Measurements from ENCODE around the gene MAP4K2.

Gene MAP4K2

DNA sequence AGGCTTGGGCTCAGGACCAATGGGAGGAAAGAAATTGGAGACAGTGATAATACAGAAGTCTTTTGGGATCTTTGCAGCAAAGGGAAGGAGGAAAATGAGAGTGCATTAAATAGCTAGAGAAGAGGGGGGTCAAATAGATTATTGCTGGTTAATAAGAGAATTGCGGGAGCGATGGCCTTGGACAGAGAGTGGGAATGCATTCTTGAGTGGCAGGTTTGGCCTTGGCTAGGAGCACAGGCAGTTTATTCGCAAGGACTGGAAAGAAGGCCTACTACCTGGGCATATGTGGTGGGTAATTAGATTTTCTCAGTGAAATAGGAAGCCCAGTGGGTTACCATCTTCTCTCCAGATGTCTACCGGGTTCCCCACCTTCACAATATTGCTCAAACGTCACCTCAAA, 10.8 kb upstream of the MAP4K2 start:
- TF ChIP-seq, protein P1, sequence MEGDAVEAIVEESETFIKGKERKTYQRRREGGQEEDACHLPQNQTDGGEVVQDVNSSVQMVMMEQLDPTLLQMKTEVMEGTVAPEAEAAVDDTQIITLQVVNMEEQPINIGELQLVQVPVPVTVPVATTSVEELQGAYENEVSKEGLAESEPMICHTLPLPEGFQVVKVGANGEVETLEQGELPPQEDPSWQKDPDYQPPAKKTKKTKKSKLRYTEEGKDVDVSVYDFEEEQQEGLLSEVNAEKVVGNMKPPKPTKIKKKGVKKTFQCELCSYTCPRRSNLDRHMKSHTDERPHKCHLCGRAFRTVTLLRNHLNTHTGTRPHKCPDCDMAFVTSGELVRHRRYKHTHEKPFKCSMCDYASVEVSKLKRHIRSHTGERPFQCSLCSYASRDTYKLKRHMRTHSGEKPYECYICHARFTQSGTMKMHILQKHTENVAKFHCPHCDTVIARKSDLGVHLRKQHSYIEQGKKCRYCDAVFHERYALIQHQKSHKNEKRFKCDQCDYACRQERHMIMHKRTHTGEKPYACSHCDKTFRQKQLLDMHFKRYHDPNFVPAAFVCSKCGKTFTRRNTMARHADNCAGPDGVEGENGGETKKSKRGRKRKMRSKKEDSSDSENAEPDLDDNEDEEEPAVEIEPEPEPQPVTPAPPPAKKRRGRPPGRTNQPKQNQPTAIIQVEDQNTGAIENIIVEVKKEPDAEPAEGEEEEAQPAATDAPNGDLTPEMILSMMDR (IDR thresholded peaks at IDR 0.05; ENCODE audit: extremely low read depth, insufficient read depth, missing control alignments): no peak
- in situ Hi-C loops (cut with MboI; ENCODE audit: low pct_unique_long_range_greater_than_20kb, low sequenced_read_pairs, unreplicated experiment): no loop called here

DNA sequence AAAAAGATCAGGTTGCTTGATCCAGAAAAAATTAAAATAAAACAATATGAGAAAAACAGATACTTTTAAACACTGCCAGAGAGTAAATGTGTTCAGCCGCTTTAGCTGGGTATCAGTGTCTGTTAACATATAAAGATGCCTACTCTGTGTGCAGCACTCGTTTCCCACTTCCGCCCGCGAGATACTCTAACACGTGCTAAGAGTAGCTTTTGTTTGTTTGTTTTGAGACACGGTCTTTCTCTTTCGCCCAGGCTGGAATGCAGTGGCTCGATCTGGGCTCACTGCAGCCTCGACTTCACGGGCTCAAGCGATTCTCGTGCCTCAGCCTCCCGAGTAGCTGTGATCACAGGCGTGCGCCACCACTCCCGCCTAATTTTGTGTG, 7.9 kb upstream of the MAP4K2 start:
- in situ Hi-C loops (cut with MboI; ENCODE audit: low pct_unique_long_range_greater_than_20kb, low sequenced_read_pairs, unreplicated experiment): no loop called here
- TF ChIP-seq, protein P1 (IDR thresholded peaks at IDR 0.05; ENCODE audit: extremely low read depth, insufficient read depth, missing control alignments): no peak
- DNase-seq (ENCODE audit: low spot score): peak; percentile 55

More for the DNA sequence above, 10.8 kb upstream of the MAP4K2 start:
- no peak for DNase-seq (ENCODE audit: low spot score)

DNA sequence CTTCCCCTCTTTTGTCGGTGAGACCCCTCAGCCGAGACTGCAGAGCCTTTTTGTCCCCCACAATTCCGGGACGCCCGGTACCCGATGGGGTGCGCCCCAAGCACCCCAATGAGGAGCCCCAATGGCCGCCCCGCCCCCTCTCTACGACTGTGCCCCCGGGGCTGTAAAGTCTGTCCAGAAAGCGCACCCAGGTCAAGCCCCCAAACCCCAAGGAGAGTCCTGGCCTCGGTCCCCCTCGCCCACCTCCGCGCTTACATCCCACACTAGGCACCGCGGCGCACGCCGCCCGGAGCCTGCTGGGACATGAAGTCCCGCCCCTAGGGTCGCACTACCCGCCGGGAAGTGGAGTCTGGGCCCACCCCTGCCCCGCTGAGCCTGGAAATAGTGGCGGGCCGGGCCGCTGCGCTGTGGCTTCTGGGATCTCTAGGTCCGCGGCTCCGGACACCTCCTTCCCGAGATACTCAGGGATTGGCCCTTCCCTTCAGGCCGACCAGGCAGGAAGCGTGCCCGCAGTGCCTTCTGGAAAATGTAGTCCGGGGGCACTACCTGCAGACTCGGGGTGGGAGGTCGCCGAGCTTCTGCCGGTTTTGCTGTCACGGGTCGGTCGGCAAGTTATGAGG, 7.4 kb upstream of the MAP4K2 start, which contains the start of gene MEN1:
MEN1 (minus strand) TSS at position 281 of the 620 bp plus-strand sequence. CDS start 442 bp downstream, outside the sequence.
- in situ Hi-C loops (cut with MboI; ENCODE audit: low pct_unique_long_range_greater_than_20kb, low sequenced_read_pairs, unreplicated experiment): no loop called here
- TF ChIP-seq, protein P1 (IDR thresholded peaks at IDR 0.05; ENCODE audit: extremely low read depth, insufficient read depth, missing control alignments): no peak
- DNase-seq (ENCODE audit: low spot score): peak; percentile 92

DNA sequence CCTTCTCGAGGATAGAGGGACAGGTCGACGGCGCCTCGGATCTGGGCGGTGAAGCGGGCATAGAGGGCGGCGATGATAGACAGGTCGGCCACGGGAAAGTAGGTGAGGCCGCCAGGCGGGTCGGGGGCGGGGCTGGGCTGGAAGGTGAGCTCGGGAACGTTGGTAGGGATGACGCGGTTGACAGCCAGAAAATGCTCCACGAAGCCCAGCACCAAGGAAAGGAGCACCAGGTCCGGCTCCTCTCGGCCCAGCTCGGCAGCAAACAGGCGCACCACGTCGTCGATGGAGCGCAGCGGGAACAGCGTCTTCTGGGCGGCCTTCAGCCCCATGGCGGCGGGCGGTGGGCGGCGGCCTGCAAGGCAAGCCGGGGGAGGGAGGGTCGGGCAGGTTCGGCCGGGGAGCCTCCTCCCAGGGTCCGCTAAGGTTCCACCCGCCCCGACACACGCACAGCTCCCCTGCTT, 6.8 kb upstream of the MAP4K2 start:
- DNase-seq (ENCODE audit: low spot score): peak; percentile 62
- in situ Hi-C loops (cut with MboI; ENCODE audit: low pct_unique_long_range_greater_than_20kb, low sequenced_read_pairs, unreplicated experiment): no loop called here
- TF ChIP-seq, protein P1 (IDR thresholded peaks at IDR 0.05; ENCODE audit: extremely low read depth, insufficient read depth, missing control alignments): no peak

DNA sequence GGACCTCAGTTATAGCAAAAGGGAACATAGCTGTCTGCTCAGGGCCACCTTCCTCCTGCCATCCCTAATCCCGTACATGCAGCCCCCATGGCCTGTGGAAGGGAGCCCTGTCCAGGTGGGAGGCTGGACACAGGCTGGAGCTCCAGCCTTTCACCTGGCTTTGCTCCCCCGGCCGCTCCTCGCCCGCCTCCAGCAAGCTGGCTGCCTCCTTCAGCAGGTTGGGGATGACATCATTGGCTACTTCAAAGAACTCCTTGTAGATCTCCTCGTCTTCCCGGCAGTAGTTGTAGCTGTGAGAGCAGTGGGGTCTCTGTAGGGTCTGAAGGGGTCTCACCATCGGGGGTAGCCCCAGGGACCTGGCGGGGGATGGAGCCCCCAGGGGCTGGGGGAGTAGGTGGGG, 2.5 kb upstream of the MAP4K2 start:
- no peak for DNase-seq (ENCODE audit: low spot score)
- TF ChIP-seq, protein P1 (IDR thresholded peaks at IDR 0.05; ENCODE audit: extremely low read depth, insufficient read depth, missing control alignments): no peak
- in situ Hi-C loops (cut with MboI; ENCODE audit: low pct_unique_long_range_greater_than_20kb, low sequenced_read_pairs, unreplicated experiment): no loop called here

DNA sequence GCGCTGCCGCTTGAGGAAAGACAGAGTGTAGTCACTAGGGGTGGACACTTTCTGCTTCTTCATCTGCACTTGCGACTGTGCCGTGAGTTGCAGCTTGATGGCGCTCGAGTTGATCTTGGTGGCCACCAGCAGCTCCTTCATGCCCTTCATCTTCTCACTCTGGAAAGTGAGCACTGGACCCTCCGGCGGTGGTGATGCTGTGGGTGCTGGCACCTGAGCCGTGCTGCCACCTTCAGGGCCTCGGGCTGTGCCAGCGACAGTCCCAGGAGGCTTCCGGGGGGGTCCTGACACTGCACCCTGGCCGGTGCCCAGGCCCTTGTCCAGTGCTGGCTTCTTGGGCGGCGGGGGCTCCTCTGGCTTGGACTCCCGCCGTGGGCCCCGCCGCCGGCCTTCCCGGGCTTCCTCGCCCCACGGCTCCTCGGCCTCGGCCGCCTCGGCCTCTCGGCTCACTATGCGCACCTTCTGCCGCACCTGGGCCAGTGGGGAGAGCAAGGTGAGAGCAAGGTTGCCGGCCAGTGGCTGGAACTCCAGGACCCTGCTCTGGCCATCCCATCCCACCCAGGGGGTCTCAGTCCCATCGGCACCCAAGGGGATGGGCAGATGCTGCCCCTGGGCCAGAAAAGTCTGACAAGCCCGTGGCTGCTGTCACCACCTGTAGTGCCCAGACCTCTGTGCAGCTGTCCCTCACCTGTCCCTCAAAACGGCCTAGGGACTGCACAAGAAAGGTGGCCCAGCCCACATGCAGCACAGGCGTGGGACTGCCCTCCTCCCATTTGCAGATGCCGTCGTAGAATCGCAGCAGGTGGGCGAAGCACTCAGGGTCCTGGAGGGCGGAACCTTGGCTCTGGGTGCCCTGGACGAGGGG, 1.6 kb upstream of the MAP4K2 start:
- in situ Hi-C loops (cut with MboI; ENCODE audit: low pct_unique_long_range_greater_than_20kb, low sequenced_read_pairs, unreplicated experiment): no loop called here
- TF ChIP-seq, protein P1 (IDR thresholded peaks at IDR 0.05; ENCODE audit: extremely low read depth, insufficient read depth, missing control alignments): peak; percentile 19
- no peak for DNase-seq (ENCODE audit: low spot score)
